ENCODE results near the gene PARVB.

DNA sequence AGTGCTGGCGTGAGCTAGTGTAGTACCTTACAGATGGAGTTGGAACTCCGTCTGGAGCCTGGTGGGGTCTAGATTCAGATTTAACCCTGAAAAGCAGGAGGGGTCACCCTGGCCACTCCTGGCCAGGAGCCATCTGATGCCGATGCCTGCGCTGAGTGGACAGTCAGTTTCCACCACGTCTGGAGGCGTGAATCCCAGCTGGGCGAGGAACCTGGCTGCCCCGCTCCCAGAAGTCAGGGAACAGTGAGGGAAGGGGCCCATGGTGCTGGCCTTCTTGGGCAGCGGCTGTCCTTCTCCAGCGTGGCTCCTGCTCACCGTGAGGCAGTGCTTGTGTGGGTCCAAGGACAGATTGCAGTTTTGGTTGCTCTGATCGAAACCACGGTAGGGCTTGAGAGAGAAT, 76.3 kb downstream of the PARVB start:
- TF ChIP-seq, protein P1, sequence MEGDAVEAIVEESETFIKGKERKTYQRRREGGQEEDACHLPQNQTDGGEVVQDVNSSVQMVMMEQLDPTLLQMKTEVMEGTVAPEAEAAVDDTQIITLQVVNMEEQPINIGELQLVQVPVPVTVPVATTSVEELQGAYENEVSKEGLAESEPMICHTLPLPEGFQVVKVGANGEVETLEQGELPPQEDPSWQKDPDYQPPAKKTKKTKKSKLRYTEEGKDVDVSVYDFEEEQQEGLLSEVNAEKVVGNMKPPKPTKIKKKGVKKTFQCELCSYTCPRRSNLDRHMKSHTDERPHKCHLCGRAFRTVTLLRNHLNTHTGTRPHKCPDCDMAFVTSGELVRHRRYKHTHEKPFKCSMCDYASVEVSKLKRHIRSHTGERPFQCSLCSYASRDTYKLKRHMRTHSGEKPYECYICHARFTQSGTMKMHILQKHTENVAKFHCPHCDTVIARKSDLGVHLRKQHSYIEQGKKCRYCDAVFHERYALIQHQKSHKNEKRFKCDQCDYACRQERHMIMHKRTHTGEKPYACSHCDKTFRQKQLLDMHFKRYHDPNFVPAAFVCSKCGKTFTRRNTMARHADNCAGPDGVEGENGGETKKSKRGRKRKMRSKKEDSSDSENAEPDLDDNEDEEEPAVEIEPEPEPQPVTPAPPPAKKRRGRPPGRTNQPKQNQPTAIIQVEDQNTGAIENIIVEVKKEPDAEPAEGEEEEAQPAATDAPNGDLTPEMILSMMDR (conservative IDR thresholded peaks at IDR 0.05): no peak
- TF ChIP-seq EZH2 (IDR thresholded peaks at IDR 0.05; ENCODE audit: low read depth): no peak
